Mesenteric fat pad (tissue), 1 donor: ENCODE results near the gene METTL27. TPM values are rescaled to one million over a fixed set of nuclear protein-coding genes. Genes with fewer than 3 reads are reported as not detected.
"Not testable (repeated sequence)": the region's sequence is repeated elsewhere in the genome, so short reads cannot be mapped to it uniquely, and the experiment has no call there.

Experiments used
- DNase-seq: peaks from one replicate; pipeline ENCODE4 v3.0.0-alpha.2; 2020; ENCODE audit warnings: low spot score
- total RNA-seq: library from RNA; stranded (reverse); fragmentation: NEBNext Ultra II Directional; extraction: Animal tissue kit (Norgen Biotek cat#: 25700); gene quantifications from one replicate; pipeline ENCODE4 v1.2.1, GENCODE V29; 2021
- donor health status: DM: yes; HTN: yes; CAD: no.

METTL27 gene
- total RNA-seq, 1 donor from 2014 or later, result 1.7 TPM

- no peak for DNase-seq
Observed at GRCh38 chr7:73839290-73839689, 3.0 kb downstream of the METTL27 start.

- no peak for DNase-seq
Observed at GRCh38 chr7:73838642-73839041, 3.7 kb downstream of the METTL27 start.

GRCh38 chr7:73837167-73837566, 5.1 kb downstream of the METTL27 start:
- DNase-seq, result not testable (repeated sequence)

- no peak for DNase-seq
Observed at GRCh38 chr7:73834626-73835191, 7.6 kb downstream of the METTL27 start.

- DNase-seq, result no peak
Observed at GRCh38 chr7:73833251-73833919, 8.9 kb downstream of the METTL27 start.

GRCh38 chr7:73832806-73833205, 9.5 kb downstream of the METTL27 start:
- DNase-seq, result no peak

- DNase-seq, result no peak
Observed at GRCh38 chr7:73831834-73832651, 10.3 kb downstream of the METTL27 start.

GRCh38 chr7:73831584-73831833, 10.8 kb downstream of the METTL27 start:
- no peak for DNase-seq

GRCh38 chr7:73830681-73831583, 11.4 kb downstream of the METTL27 start, which contains the start of gene CLDN4:
Gene CLDN4 (plus strand): TSS chr7:73830996. CDS start chr7:73831202, 206 bp downstream.
- no peak for DNase-seq

- no peak for DNase-seq
Observed at GRCh38 chr7:73829921-73830680, 12.2 kb downstream of the METTL27 start.

- no peak for DNase-seq
Observed at GRCh38 chr7:73829505-73829904, 12.8 kb downstream of the METTL27 start.

- no peak for DNase-seq
Observed at GRCh38 chr7:73828972-73829371, 13.3 kb downstream of the METTL27 start.

GRCh38 chr7:73828107-73828803, 14.1 kb downstream of the METTL27 start:
- no peak for DNase-seq

- DNase-seq, result no peak
Observed at GRCh38 chr7:73827567-73828106, 14.7 kb downstream of the METTL27 start.

GRCh38 chr7:73824986-73825385, 17.3 kb downstream of the METTL27 start:
- no peak for DNase-seq

- DNase-seq, result no peak
Observed at GRCh38 chr7:73823873-73824592, 18.3 kb downstream of the METTL27 start.

GRCh38 chr7:73823257-73823656, 19.1 kb downstream of the METTL27 start:
- no peak for DNase-seq

GRCh38 chr7:73822319-73823173, 19.8 kb downstream of the METTL27 start:
- no peak for DNase-seq
